NCI-H345 treated with DMSO at 0.1 percent for 48 hours (cell line): ENCODE data around the gene SLC34A2.
"Not testable (repeated sequence)": the region's sequence is repeated elsewhere in the genome, so short reads cannot be mapped to it uniquely, and the experiment has no call there.

Experiments
- DNase-seq: peaks from one replicate; lab custom pipeline; 2025; ENCODE audit not compliant: unreplicated experiment; lab: John Stamatoyannopoulos, UW

The SLC34A2 gene, protein sequence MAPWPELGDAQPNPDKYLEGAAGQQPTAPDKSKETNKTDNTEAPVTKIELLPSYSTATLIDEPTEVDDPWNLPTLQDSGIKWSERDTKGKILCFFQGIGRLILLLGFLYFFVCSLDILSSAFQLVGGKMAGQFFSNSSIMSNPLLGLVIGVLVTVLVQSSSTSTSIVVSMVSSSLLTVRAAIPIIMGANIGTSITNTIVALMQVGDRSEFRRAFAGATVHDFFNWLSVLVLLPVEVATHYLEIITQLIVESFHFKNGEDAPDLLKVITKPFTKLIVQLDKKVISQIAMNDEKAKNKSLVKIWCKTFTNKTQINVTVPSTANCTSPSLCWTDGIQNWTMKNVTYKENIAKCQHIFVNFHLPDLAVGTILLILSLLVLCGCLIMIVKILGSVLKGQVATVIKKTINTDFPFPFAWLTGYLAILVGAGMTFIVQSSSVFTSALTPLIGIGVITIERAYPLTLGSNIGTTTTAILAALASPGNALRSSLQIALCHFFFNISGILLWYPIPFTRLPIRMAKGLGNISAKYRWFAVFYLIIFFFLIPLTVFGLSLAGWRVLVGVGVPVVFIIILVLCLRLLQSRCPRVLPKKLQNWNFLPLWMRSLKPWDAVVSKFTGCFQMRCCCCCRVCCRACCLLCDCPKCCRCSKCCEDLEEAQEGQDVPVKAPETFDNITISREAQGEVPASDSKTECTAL

GRCh38 chr4:25654971-25655963 lies at the start of gene SLC34A2:
TSS of gene SLC34A2 (plus strand) at chr4:25655851. CDS start at chr4:25662501, 6,650 bp downstream.
- DNase-seq: no peak

DNA sequence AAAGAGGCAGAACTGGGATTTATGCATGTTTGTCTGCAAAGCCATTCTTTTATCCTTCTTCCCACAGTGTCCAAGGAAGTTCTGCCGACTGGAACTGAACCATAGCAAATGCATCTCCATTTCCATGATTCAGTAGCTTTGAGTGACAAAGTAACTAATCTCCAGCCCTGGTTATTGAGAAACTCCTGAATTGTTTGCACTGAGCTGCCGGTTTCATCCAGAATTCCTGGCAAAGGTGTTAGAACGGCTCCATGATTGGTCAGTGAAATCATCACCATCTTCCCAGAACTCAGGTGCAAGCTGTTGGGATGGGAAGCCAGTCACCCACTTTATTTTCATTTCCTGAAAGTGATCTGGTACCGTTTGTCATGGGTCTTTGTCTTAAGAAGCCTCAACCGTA lies 47.0 kb upstream of the SLC34A2 start:
- no peak for DNase-seq

DNA sequence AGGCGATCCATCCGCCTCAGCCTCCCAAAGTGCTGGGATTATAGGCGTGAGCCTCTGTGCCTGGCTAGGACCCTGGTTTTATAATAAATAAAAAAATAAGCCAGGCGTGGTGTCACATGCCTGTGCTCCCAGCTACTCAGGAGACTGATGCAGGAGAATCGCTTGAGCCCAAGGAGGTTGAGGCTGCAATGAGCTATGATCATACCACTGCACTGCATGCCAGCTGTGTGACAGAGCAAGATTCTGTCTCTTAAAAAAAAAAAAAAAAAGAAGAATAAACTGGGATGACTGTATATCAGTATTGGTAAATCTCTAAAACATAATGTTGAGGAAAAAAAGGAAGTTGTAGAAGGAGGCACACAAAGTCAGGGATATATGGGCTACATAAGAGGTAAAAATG lies 45.7 kb upstream of the SLC34A2 start:
- no peak for DNase-seq

- not testable (repeated sequence) for DNase-seq
Observed at GRCh38 chr4:25613613-25614012, 42.0 kb upstream of the SLC34A2 start.

- DNase-seq: no peak
Observed at GRCh38 chr4:25614807-25615206, 40.8 kb upstream of the SLC34A2 start.

- no peak for DNase-seq
Observed at GRCh38 chr4:25621027-25621930, 34.4 kb upstream of the SLC34A2 start.

DNA sequence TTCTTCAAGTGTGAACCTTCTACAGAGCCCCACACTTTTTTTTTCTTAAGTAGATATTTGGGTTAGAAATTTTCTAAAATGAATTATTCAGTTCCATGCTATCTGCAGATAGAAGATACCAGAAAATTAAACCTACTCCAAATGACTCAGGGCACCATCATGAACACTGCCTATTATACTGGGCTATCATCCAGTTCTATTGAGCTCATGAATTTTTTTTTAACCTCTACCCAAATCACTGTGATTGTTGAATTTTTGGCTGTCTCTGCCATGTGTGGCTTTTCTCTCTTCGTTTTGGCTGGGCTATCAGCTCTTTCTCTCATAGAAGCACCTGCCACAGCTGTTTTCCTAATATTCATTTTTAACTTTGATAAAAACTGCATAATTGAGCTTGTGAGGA lies 31.0 kb upstream of the SLC34A2 start:
- no peak for DNase-seq

- DNase-seq: no peak
Observed at GRCh38 chr4:25628451-25628850, 27.2 kb upstream of the SLC34A2 start.

GRCh38 chr4:25632135-25632534 lies 23.5 kb upstream of the SLC34A2 start:
- DNase-seq: no peak

DNA sequence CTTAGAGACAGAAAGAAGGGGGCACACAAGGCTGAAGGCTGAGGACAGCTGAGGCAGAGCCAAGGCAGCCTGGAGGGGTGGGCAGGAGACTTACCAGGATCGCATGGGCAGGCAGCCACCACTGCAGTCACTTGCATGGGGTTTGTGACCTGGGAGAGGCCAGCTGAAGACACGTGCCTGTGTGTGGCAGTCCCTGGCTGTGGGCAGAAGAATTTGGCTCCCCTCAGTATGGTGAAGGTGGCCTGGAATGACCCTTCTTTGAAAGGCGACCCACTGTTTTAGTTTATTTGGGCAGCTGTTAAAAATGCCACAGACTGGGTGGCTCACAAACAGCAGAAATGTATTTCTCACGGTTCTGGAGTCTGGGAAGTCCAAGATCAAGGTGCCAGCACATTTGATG lies 22.1 kb upstream of the SLC34A2 start:
- DNase-seq: no peak

DNA sequence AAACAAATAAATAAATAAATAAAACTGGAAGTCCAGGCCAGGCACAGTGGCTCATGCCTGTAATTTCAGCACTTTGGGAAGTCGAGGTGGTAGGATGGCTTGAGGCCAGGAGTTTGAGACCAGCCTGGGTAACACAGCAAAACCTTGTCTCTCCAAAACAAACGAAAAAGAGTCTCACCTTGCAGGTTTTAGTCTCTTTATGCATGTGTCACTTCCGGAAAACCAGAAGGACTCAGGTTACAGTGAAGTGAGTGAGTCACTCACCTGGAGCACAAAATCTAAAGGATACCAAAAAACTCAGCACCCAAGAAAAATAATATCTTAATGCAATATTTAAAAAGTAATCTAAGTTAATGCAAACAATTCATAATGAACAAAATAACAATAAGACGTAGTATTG lies 20.1 kb upstream of the SLC34A2 start:
- no peak for DNase-seq

DNA sequence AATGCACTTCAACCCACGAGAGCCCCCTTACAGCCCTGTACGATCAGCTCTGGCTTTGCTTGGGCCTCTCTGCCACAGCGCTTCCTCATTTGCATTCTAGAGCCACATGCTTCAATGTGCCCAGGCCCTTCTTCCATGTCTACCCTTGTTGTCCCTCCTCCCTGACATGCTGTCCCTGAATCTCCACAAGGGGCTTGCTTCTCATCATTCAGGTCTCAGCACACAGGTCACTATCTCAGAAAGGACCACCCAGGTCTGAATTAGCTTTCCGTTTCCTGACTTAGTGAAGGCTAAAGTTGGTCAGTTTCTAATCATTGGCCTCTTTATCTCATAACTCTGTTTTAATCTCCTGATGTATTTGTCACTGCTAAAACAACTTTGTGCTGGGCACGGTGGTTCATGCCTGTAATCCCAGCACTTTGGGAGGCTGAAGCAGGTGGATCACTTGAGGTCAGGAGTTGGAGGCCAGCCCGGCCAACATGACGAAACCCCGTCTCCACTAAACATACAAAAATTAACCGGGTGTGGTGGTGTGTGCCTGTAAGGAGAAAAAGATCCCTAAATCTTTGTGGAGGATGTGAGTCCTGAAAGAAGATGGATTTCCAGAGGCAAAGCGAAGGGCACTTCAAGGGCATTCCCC lies 17.9 kb upstream of the SLC34A2 start:
- DNase-seq: no peak

- DNase-seq: no peak
Observed at GRCh38 chr4:25638221-25638601, 17.4 kb upstream of the SLC34A2 start.

GRCh38 chr4:25638806-25639205 lies 16.8 kb upstream of the SLC34A2 start:
- no peak for DNase-seq

DNA sequence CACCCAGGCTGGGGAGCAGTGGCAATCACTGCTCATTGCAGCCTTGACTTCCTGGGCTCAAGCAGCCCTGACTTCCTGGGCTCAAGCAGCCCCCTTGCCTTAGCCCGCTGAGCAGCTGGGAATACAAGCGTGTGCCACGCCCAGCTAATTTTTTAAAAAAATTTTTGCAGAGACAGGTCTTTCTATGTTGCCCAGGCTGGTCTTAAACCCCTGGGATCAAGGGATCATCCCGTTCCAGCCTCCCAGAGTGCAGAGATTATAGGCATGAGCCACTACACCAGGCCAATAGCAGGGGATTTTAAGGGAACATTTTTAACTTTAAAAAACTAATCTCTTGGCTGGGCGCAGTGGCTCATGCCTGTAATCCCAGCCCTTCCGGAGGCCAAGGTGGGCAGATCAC lies 5.3 kb upstream of the SLC34A2 start:
- DNase-seq: no peak

DNA sequence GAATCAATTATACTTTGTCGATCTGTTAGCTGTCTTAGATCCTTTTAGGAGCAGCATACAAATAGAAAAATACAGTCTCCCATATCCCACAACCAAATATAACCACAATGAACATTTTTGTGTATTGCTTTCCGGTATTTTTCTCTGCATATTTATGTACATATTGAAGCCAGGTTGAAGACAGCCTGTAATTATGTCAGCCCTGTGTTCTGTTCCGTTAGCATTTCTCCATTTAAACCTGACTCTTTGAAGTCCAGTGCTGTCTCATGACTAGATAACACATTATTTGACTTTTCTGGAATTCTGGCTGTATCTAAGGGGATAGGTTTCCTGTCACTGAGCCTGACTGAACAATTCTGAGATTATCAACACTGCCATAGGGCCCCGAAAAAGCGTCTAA lies 4.0 kb upstream of the SLC34A2 start:
- no peak for DNase-seq

DNA sequence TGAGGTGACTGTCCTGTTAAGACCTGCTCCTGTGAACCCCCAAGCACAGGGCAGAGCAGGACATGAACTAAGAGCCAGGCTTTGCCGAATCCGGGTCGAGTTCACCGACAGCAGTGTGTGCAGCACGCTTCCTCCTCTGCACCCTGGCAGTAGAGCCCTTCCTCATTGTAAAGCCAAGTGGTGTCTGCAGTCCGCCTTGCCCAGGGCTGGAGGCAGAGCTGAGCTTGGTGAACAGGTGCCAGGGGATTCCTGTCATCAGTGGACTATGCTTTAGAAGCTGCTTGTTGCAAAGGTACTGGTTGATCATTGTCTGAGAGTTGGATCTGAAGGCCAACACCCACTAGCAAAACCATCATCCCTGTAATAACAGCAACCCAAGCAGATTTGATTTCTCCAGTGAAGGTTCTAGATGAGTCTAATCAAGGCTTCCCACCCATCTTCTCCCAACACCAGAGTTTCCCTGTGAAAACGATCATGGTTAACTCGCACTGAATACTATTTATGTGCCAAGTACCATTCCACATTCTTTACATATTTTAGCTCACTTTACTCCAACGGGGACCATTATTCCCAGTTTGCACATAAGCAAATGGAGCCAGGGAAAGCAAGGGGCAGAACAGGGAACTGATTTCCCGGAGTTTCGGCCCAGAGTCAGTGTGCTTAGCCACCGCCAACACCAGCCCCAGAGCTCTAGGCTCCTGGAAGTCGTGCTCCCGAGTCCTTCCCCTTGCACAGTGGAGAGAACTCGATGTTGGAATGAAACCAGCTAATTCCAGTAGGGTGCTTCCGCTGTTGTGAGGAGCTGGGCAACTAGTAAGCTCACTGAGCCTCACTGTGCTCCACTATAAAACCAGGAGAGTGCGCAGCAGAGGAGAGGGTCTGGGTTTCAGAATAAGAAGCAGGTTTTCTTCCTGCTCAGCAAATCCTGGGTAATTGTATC lies 1.4 kb upstream of the SLC34A2 start:
- DNase-seq: no peak

GRCh38 chr4:25656031-25656430 lies 380 bp downstream of the SLC34A2 start:
- DNase-seq: no peak

- DNase-seq: no peak
Observed at GRCh38 chr4:25658357-25658771, 2.7 kb downstream of the SLC34A2 start.
